ENCODE measurements around the gene RECQL. TPM values are rescaled to one million over a fixed set of nuclear protein-coding genes. Genes with fewer than 3 reads are reported as not detected.
A peak's percentile ranks its signal among the peaks of the same experiment; 100 is the strongest.

Gene RECQL
- total and polyA plus RNA-seq, 8 donors: 4.8 to 17.1 (median 7.8) TPM

- H3K36me3 ChIP-seq: peaks cover 0 to 8% (median 7%) of the 10 kb centered on the region in 3 donors
- H3K4me1 ChIP-seq: peaks cover 6 to 39% (median 28%) of the 10 kb centered on the region in 3 donors
- FAIRE-seq (no peak), DNase-seq (no peak), ATAC-seq (no peak)
- H3K4me3 ChIP-seq: peak overlapping the region; percentile 77 to 99 (median 84)
- H3K27ac ChIP-seq: peak overlapping the region in 3 of 4 donors; percentile 81 to 91 (median 85)
- no peaks in the 10 kb centered on the region for H3K27me3 ChIP-seq
- intact Hi-C loops (cut with DNase I): no loop called here
- 5 to 7% methylated on average over 8 of the region's 8 CpGs for WGBS, 2 donors
- no peaks in the 10 kb centered on the region for H3K9me3 ChIP-seq
- TF ChIP-seq CTCF (IDR thresholded peaks at IDR 0.05): no peak
These were observed 613 bp downstream of the RECQL start for GRCh38 chr12:21500786-21501257.

GRCh38 chr12:21499765-21500164 is 1.7 kb downstream of the RECQL start:
- no peak for FAIRE-seq
- Histone ChIP-seq H3K27me3 (no peaks in the 10 kb centered on the region), H3K4me3 (no peak overlapping the region), H3K4me1 (peaks cover 6 to 33% (median 26%) of the 10 kb centered on the region in 3 donors), H3K9me3 (no peaks in the 10 kb centered on the region), H3K27ac (no peak overlapping the region), H3K36me3 (peaks cover 0 to 8% (median 7%) of the 10 kb centered on the region in 3 donors)
- no peak for DNase-seq
- no peak for ATAC-seq
- no peak for TF ChIP-seq CTCF (IDR thresholded peaks at IDR 0.05)
- WGBS, 2 donors: 50 to 61% methylated on average over 2 of the region's 2 CpGs
- intact Hi-C loops (cut with DNase I): no loop called here

GRCh38 chr12:21485998-21486397 is 15.4 kb downstream of the RECQL start:
- no peak for TF ChIP-seq CTCF (IDR thresholded peaks at IDR 0.05)
- H3K4me1 ChIP-seq: no peaks in the 10 kb centered on the region
- intact Hi-C loops (cut with DNase I): no loop called here

GRCh38 chr12:21483531-21483930 is 17.9 kb downstream of the RECQL start:
- no peak for TF ChIP-seq CTCF (IDR thresholded peaks at IDR 0.05)
- intact Hi-C loops (cut with DNase I): no loop called here
- Histone ChIP-seq H3K4me1 (no peaks in the 10 kb centered on the region), H3K4me3 (no peak overlapping the region), H3K27ac (no peak overlapping the region), H3K9me3 (no peaks in the 10 kb centered on the region), H3K27me3 (no peaks in the 10 kb centered on the region), H3K36me3 (peaks cover 0 to 4% (median 0%) of the 10 kb centered on the region in 3 donors)
- FAIRE-seq: no peak
- ATAC-seq: no peak
- no peak for DNase-seq
- WGBS, 2 donors: 50 to 64% methylated on average over 3 of the region's 3 CpGs

More at GRCh38 chr12:21485998-21486397, 15.4 kb downstream of the RECQL start:
- Histone ChIP-seq H3K4me3 (no peak overlapping the region), H3K27ac (no peak overlapping the region), H3K36me3 (peaks cover 0 to 4% (median 0%) of the 10 kb centered on the region in 3 donors), H3K9me3 (no peaks in the 10 kb centered on the region), H3K27me3 (no peaks in the 10 kb centered on the region)
- FAIRE-seq (peak; percentile 9), DNase-seq (no peak), ATAC-seq (no peak)

- TF ChIP-seq CTCF (IDR thresholded peaks at IDR 0.05): no peak
- intact Hi-C loops (cut with DNase I): no loop called here
- Histone ChIP-seq H3K9me3 (no peaks in the 10 kb centered on the region), H3K4me3 (no peak overlapping the region), H3K27ac (no peak overlapping the region), H3K27me3 (no peaks in the 10 kb centered on the region), H3K4me1 (peaks cover 9 to 14% (median 10%) of the 10 kb centered on the region in 3 donors), H3K36me3 (peaks cover 0 to 4% (median 0%) of the 10 kb centered on the region in 3 donors)
- FAIRE-seq (no peak), DNase-seq (no peak), ATAC-seq (no peak)
- WGBS, 2 donors: 88% methylated on average over 10 of the region's 10 CpGs
These were observed 22.5 kb downstream of the RECQL start for GRCh38 chr12:21478756-21479455.
